GM12874 (cell line): Measurements from ENCODE around the gene PPP2R2C.

Experiments
- CTCF ChIP-seq: IDR thresholded peaks from 2 replicates; pipeline ENCODE4 v1.5.1; 2011; ENCODE audit warnings: low read depth, mild to moderate bottlenecking, control low read depth, low read length, moderate library complexity; ENCODE audit not compliant: insufficient read depth

Gene PPP2R2C

GRCh38 chr4:6371812-6372211 lies 100.6 kb downstream of the PPP2R2C start:
- TF ChIP-seq CTCF, result no peak

GRCh38 chr4:6371271-6371670 lies 101.1 kb downstream of the PPP2R2C start:
- no peak for TF ChIP-seq CTCF

DNA sequence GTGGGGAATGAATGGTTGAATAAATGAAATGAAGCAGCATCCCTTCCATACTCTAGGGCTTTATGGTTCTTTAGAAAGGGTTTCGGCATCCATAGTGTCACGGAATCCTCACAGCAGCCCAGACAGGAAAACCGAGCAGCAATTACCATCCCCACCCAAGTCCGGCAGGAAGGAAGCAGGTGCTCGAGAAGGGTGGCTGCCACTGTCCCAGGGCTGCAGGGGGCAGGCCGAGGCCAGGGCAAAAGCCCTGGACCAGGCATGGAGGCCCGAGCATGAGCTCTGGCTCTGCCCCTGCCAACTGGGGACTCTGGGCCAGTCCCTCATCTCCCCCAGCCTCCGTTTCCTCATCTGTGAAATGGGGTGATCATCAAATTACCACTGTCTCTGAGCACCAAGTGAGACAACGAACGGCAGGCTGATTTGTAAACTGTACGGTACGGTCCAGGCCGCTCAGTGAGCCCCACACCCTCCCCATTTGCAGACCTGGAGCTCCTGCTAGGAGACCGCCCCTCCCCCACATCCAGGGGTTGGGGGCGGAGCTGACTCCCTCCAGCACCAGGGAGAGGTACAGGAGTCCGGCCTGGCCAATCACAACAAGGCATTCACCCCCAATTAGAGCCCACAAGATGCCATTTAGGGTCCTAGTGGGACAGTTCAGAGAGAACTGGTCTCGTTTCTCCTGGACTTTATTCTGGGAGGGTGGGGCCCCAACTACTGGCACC lies 102.3 kb downstream of the PPP2R2C start:
- TF ChIP-seq CTCF, result no peak

DNA sequence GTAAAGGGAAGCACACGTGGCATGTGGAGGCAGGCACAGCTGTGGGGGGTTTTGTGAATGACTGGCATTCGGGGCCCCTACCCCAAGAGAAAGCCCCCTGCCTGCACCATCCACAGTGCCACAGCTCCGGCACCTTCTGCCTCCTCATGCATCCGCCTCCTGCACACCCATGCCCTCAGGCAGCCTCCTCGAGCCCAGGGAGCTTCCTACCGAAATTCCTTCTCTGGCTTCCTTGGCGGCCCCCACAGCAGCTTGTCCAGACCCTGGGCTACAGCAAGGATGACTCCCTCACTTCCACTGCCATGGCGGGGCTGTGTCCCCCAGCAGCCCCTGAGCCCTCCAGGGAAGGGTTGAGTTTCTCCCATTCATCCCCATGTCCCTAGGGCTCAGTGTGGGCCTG lies 102.9 kb downstream of the PPP2R2C start:
- TF ChIP-seq CTCF, result no peak

DNA sequence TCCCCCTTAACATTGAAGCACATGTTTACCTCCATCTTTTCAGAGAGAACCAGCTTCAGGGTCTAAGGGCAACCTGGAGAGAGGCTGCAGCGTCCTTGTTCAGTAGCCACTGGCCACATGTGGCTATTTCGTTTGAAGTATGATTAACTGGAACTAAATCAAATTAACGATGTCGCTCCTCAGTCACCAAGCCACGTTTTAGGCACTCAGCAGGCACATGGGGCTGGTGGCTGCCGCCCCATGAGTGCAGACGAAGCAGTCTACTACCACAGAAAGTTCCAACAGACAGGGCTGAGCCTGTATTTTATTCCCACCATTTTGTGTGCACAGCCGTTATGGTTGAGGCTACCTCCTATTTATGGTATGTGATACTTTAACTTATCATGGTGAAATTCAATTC lies 103.4 kb downstream of the PPP2R2C start:
- no peak for TF ChIP-seq CTCF

- TF ChIP-seq CTCF, result no peak
Observed at GRCh38 chr4:6368601-6369000, 103.8 kb downstream of the PPP2R2C start.

GRCh38 chr4:6368096-6368495 lies 104.3 kb downstream of the PPP2R2C start:
- no peak for TF ChIP-seq CTCF
